Measurements from ENCODE around the gene SIM1. TPM values are rescaled to one million over a fixed set of nuclear protein-coding genes. Genes with fewer than 3 reads are reported as not detected.

SIM1 gene
- total RNA-seq, 2 donors from 2014 or later, result not detected

DNA sequence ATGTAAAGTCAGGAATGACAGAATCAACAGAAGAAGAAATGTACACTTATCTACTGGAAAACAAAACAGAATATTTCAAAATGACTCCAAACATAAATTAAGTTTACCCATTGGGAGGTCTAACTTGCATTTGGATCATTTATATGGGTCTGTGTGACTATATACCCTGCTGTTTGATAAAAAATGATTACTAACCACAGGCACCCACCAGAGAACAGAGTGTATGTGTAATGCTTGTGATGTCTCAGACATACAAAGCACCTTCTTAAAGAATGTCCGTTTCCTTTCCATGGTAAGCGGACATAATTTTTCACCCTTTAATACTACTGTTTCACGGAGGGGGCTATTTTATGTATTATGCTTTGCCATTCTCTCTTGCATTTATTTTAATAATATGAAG lies 19.2 kb downstream of the SIM1 start:
- Histone ChIP-seq H3K27ac (no peak overlapping the region), H3K4me3 (no peak overlapping the region), H3K4me1 (peaks cover 0 to 21% of the 10 kb centered on the region in 2 donors), H3K9me3 (no peaks in the 10 kb centered on the region), H3K36me3 (no peaks in the 10 kb centered on the region), H3K27me3 (peaks cover 42 to 43% of the 10 kb centered on the region in 2 donors)
- TF ChIP-seq, protein P1, sequence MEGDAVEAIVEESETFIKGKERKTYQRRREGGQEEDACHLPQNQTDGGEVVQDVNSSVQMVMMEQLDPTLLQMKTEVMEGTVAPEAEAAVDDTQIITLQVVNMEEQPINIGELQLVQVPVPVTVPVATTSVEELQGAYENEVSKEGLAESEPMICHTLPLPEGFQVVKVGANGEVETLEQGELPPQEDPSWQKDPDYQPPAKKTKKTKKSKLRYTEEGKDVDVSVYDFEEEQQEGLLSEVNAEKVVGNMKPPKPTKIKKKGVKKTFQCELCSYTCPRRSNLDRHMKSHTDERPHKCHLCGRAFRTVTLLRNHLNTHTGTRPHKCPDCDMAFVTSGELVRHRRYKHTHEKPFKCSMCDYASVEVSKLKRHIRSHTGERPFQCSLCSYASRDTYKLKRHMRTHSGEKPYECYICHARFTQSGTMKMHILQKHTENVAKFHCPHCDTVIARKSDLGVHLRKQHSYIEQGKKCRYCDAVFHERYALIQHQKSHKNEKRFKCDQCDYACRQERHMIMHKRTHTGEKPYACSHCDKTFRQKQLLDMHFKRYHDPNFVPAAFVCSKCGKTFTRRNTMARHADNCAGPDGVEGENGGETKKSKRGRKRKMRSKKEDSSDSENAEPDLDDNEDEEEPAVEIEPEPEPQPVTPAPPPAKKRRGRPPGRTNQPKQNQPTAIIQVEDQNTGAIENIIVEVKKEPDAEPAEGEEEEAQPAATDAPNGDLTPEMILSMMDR (IDR thresholded peaks at IDR 0.05), result no peak
- DNase-seq (ENCODE audit: low spot score), result no peak

DNA sequence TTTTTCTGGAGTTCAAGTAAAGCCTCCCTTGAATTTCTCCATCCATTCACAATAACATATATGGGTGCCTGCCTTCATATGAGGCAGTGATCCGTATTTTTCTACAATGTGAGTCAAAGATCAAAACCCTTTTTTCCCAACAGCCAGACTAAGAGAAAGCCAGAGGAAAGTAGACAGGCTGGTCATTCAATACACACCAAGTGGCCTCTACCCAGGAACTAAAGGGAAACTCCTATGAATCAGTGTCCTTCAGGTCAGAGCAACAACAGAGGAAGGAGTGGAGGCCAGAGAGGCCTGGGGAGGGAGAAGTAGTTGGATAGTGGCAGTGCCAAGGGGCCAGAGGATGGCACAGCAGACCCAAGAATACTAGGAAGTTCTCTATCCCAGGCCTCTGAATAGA lies 23.8 kb downstream of the SIM1 start:
- H3K36me3 ChIP-seq, result no peaks in the 10 kb centered on the region
- DNase-seq (ENCODE audit: low spot score), result no peak
- TF ChIP-seq, protein P1 (IDR thresholded peaks at IDR 0.05), result no peak
- no peak overlapping the region for H3K4me3 ChIP-seq
- H3K27me3 ChIP-seq, result peaks cover 4 to 6% of the 10 kb centered on the region in 2 donors
- H3K4me1 ChIP-seq, result no peaks in the 10 kb centered on the region
- no peaks in the 10 kb centered on the region for H3K9me3 ChIP-seq
- H3K27ac ChIP-seq, result no peak overlapping the region

GRCh38 chr6:100435299-100435698 lies 29.4 kb downstream of the SIM1 start:
- Histone ChIP-seq H3K36me3 (no peaks in the 10 kb centered on the region), H3K27me3 (no peaks in the 10 kb centered on the region), H3K4me1 (no peaks in the 10 kb centered on the region), H3K27ac (no peak overlapping the region), H3K4me3 (no peak overlapping the region), H3K9me3 (no peaks in the 10 kb centered on the region)
- TF ChIP-seq, protein P1 (IDR thresholded peaks at IDR 0.05), result no peak
- DNase-seq (ENCODE audit: low spot score), result no peak

DNA sequence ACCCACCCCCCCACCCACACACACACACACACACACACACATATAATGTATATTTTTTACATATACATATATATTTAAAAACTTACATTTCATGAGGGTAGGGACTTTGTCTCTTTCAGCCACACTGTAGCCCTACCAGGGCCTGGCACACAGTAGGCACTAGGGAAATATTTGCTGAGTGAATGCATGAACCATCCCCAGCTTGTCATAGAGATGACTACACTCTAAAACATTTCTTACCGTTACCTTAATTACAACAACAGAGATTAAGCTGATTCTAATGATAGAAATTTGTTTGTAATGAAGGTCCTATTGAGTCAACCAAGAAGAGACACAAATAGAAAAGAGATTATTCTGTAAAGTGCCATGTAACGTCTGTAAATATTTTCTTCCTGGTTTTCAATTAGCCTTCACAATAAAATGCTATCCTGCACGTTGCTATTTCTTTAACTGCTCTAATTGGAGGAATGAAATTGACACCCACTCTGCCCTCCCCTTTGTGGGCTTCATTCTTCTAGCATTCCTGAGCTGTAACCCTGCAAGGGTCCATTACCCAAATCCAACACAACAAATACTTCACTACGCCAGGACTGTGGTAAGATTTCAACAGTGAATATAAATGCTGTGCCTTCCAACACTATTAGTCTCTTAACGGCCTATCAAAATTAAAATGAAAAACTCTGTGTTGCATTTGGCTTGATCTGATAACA lies 30.8 kb downstream of the SIM1 start:
- no peaks in the 10 kb centered on the region for H3K27me3 ChIP-seq
- DNase-seq (ENCODE audit: low spot score), result no peak
- no peak overlapping the region for H3K4me3 ChIP-seq

GRCh38 chr6:100432136-100432535 lies 32.6 kb downstream of the SIM1 start:
- no peak overlapping the region for H3K4me3 ChIP-seq
- H3K36me3 ChIP-seq, result no peaks in the 10 kb centered on the region
- DNase-seq (ENCODE audit: low spot score), result no peak
- no peak overlapping the region for H3K27ac ChIP-seq
- no peaks in the 10 kb centered on the region for H3K27me3 ChIP-seq
- TF ChIP-seq, protein P1 (IDR thresholded peaks at IDR 0.05), result no peak
- no peaks in the 10 kb centered on the region for H3K9me3 ChIP-seq
- no peaks in the 10 kb centered on the region for H3K4me1 ChIP-seq

More for the DNA sequence above, 30.8 kb downstream of the SIM1 start:
- Histone ChIP-seq H3K36me3 (no peaks in the 10 kb centered on the region), H3K27ac (no peak overlapping the region), H3K9me3 (no peaks in the 10 kb centered on the region), H3K4me1 (no peaks in the 10 kb centered on the region)
- TF ChIP-seq, protein P1 (IDR thresholded peaks at IDR 0.05), result no peak

DNA sequence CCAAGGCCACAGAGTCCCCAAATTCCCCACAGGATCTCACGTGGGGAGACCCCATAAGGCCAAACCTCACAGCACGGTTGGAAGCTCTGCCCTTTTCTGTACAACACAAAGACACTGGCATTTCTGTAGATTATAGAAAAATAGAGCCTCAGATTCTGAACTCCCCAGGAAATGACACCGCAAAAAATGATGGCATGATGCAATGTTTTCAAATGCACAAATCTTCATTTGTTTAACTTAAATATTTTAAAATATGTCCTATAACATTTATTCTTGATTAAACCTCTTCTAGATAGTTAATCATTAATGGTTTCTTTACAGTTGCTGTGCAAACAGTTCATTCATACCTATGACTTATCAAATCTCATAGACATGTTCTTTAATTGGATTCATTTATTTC lies 33.8 kb downstream of the SIM1 start:
- Histone ChIP-seq H3K4me1 (no peaks in the 10 kb centered on the region), H3K27me3 (no peaks in the 10 kb centered on the region), H3K9me3 (no peaks in the 10 kb centered on the region), H3K36me3 (no peaks in the 10 kb centered on the region), H3K4me3 (no peak overlapping the region), H3K27ac (no peak overlapping the region)
- TF ChIP-seq, protein P1 (IDR thresholded peaks at IDR 0.05), result no peak
- DNase-seq (ENCODE audit: low spot score), result no peak
